Left renal cortex interstitium (tissue), 4 donors: ENCODE measurements around the gene ABCB6. TPM values are rescaled to one million over a fixed set of nuclear protein-coding genes. Genes with fewer than 3 reads are reported as not detected.
A peak's percentile ranks its signal among the peaks of the same experiment; 100 is the strongest.

ENCODE experiments used
- DNase-seq, 4 donors: peaks; one replicate each; pipeline ENCODE4 v3.0.0-alpha.2; 2013; ENCODE audit warnings: low read depth in 4 of 4, low spot score in 2 of 4, missing footprints in 1 of 4
- polyA plus RNA-seq, 4 donors: library from polyadenylated mRNA; unstranded; fragments of 120-200 nt; gene quantifications; one replicate each; pipeline ENCODE4 v1.2.1, GENCODE V29; 2013; ENCODE audit not compliant: insufficient read length in 4 of 4

The ABCB6 gene
- polyA plus RNA-seq, 4 donors, result 34.8 to 50.4 (median 35.0) TPM

GRCh38 chr2:219246559-219246958 lies 27.8 kb upstream of the ABCB6 start:
- no peak for DNase-seq

- DNase-seq, result no peak
These were observed 27.1 kb upstream of the ABCB6 start for GRCh38 chr2:219245899-219246230.

DNA sequence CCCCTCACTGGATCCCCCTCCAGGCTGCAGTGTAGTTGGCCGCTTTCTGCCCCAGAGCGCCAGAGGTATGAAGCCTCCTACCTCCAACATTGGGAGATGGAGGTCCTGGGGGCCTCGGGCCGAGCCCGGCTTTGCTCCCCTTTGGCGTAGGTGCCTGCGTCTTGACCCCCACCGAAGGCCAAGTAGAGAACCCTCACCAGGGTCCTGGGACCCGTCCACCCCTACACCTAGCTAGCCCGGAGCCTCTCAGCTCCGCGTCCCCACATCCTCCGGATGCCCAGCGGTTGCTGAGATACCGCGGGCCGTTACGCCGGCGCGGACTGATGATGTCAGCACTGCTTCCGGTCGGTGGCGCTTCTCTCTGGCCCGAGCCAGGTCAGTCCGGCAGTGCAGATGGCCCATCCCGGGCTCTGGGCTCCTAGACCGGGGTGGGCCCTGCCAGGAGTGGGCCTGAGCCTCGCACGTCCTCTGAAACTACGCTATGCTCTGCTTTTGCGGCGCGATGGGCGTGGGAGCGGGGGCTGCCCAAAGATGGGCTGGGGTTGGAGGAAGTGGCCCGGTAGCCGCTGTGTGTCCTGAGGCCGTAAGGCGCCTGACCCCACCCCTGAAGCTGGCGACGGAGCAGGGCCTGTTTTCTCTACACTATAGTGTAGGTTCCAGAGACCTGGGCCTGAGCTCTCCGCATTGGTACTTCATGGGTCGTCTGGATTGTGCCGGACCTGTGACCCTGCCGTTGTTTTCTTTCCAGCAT lies 26.6 kb upstream of the ABCB6 start, which contains the start of the genes GLB1L and STK16:
Gene GLB1L (minus strand): TSS at position 297 of the 751 bp plus-strand sequence. CDS start 1,871 bp downstream, outside the sequence.
Gene STK16 (plus strand): TSS at position 332 of the 751 bp plus-strand sequence. CDS start 521 bp downstream, outside the sequence.
- peak; percentile 83 to 92 (median 88) for DNase-seq

GRCh38 chr2:219244789-219245147 lies 26.0 kb upstream of the ABCB6 start:
- DNase-seq, result no peak

GRCh38 chr2:219243291-219243761 lies 24.6 kb upstream of the ABCB6 start:
- no peak for DNase-seq

DNA sequence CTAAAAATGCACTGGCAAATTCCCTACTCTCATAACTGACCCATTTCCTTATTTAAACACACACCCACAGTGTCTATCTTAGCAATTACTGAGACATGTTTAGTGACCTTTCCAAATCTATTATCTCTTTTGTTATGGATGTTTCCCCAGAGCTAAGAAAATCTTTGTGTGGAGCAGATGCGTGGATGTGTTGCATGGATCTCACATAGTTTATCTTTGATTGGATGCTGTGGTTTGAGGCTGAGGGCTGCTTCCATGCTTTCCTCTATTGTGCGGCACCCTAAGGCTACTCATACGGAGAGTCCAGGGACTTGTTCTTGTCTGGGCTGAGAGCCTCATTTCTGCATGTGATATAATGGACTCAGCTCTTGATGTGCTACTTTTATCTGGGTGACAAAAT lies 15.6 kb upstream of the ABCB6 start:
- DNase-seq, result no peak

GRCh38 chr2:219230059-219230540 lies 11.3 kb upstream of the ABCB6 start:
- no peak for DNase-seq

DNA sequence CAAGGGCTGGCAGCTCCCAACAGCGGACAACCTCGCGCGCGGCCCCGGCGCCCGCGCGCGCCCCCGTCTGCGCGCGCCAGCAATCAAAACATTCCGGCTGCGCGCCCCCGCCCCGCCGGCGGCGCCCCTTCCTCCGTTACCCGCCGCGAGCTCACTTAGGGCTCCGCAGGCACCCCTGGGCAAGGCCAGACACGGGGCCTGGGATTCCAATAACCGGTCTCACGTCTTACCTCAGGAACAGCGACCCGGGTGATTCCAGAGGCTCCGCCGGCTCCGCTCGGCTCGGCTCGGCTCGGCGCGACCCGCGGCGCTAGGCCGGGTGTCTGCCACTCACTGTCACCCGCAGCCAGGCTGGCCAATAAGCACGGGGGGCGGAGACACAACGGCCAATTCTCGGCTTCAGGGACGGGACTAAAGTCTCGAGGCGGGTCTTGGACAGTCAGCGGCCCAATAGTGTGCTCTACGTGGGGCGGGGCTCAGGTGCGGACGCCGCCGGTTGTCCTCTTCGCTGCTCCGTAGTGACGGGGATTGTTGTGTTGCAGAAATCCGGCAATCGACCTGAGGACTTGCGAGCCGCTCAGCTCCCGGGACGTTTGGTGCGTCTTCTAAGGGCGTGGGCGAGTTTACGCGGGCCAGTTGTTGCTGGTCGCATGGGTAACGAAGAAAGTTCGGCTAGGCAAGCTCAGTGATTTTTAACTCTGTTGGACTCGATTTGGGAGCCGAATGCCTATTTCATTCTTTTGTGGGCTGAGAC lies 10.7 kb upstream of the ABCB6 start, which contains the start of the genes ANKZF1 and ATG9A:
Gene ANKZF1 (plus strand): TSS at position 502 of the 754 bp plus-strand sequence. CDS start 452 bp downstream, outside the sequence.
Gene ATG9A (minus strand): TSS at position 332 of the 754 bp plus-strand sequence. CDS start 1,612 bp downstream, outside the sequence.
- peak in 3 of 4 donors; percentile 93 to 98 (median 95) for DNase-seq

GRCh38 chr2:219228911-219229304 lies 10.2 kb upstream of the ABCB6 start:
- no peak for DNase-seq

DNA sequence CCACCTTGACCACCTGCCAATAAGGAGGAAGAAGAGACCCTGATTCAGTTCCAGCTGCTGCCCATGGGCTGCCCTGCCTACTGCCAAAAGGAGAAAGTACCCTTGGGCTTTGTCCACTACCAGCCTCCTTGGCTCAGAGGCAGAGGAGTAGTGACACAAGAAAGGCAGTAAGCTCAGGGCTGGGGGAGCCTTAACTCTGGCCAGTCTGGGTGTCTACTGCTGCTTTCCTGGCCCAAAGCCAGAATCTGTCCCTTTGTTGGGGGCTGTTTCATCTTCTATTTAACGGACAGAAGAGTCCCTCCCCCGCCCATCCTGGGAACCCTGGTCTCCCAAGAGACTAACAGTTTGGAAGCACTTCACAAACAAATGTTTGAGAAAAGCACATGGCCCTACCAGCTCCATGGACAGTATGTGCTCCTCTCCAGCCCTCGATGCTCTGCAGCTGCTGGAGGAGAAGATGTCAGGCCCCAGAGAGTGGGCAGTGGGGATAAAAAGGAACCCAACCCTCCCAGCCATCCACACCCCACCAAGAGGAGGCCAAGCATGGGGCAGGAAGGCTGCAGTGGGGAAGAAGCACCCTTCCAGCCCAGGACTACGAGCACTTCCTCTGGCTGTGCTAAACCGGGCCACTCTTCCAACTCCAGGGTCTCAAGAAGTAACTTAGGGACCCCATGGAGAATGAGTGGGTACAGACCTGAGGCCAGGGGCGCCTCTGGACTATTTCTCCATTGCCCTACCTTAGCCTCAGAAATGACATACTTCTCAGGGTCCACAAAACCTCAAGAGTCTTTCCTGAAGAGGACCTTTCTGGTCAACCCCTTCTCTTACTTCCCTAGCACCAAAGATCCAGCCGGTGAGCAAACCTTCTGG lies 9.5 kb upstream of the ABCB6 start:
- no peak for DNase-seq

DNA sequence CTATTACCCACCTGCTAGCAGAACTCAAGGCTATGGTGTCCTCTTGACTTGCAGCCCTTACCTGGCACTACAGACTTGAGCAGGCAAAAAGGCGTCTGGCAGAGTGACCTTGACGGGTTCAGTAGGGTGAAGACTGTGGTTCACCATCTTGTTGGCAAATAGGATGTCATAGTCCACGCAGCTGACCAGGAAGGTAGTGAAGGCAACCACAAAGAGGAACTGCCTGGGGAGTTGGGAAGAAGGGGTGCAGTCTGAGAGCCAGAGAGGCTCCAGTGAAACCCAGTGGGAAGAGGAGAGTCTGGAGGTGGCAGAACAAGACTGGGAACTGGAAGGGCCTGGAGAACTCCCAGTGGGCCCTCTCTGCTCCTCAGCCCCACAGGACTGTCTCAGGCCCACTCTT lies 6.6 kb upstream of the ABCB6 start:
- DNase-seq, result no peak

GRCh38 chr2:219223831-219224610 lies 5.3 kb upstream of the ABCB6 start:
- DNase-seq, result no peak

GRCh38 chr2:219221957-219222518 lies 3.3 kb upstream of the ABCB6 start:
- no peak for DNase-seq

- no peak for DNase-seq
These were observed 2.1 kb upstream of the ABCB6 start for GRCh38 chr2:219220652-219221402.

- DNase-seq, result no peak
These were observed 1.2 kb upstream of the ABCB6 start for GRCh38 chr2:219219784-219220532.

- peak in 1 of 4 donors; percentile 59 for DNase-seq
These were observed 484 bp downstream of the ABCB6 start for GRCh38 chr2:219218217-219218731.

- DNase-seq, result no peak
These were observed 2.2 kb downstream of the ABCB6 start for GRCh38 chr2:219216535-219216915.
